HG03060 (cell line): ENCODE data around the gene RAB1B.
"Not testable (repeated sequence)": the region's sequence is repeated elsewhere in the genome, so short reads cannot be mapped to it uniquely, and the experiment has no call there.

Experiments
- ATAC-seq: cut with Tn5 transposase; IDR thresholded peaks from one replicate; pipeline ENCODE4 v1.9.1; 2021; ENCODE audit warnings: low read depth, moderate number of reproducible peaks; ENCODE audit not compliant: unreplicated experiment

Gene RAB1B

DNA sequence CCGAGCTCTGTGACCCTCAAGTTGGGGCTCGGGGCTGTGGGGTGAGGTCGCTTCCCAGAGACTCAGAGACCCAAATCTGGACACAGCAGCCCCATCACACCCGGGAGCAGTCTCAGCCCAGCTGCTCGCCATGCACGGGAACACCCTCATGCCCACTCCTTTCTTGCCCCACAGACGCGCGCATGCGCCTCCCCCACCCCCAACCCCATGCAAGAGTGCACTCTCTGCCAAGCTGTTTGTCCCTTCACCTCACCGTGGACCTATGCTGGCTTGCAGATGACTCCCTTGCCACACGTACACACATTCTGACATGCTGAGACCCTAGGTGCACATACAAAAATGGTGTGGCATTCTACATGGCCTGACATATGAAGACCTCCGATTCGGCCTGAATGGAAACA is 48.9 kb downstream of the RAB1B start:
- ATAC-seq = no peak

- ATAC-seq = no peak
Measured at GRCh38 chr11:66317723-66318599, 49.5 kb downstream of the RAB1B start.

- ATAC-seq = no peak
Measured at GRCh38 chr11:66318600-66318970, 50.1 kb downstream of the RAB1B start.

DNA sequence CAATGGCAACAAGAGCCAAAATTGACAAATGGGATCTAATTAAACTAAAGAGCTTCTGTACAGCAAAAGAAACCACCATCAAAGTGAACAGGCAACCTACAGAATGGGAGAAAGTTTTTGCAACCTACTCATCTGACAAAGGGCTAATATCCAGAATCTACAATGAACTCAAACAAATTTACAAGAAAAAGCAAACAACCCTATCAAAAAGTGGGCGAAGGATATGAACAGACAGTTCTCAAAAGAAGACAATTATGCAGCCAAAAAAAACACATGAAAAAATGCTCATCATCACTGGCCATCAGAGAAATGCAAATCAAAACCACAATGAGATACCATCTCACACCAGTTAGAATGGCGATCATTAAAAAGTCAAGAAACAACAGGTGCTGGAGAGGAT is 51.9 kb downstream of the RAB1B start:
- ATAC-seq = not testable (repeated sequence)

DNA sequence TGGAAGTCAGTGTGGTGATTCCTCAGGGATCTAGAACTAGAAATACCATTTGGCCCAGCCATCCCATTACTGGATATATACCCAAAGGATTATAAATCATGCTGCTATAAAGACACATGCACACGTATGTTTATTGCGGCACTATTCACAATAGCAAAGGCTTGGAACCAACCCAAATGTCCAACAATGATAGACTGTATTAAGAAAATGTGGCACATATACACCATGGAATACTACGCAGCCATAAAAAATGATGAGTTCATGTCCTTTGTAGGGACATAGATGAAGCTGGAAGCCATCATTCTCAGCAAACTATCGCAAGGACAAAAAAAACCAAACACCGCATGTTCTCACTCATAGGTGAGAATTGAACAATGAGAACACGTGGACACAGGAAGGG is 52.3 kb downstream of the RAB1B start:
- ATAC-seq = not testable (repeated sequence)

GRCh38 chr11:66321606-66322005 is 53.2 kb downstream of the RAB1B start:
- ATAC-seq = no peak

GRCh38 chr11:66322732-66323427 is 54.4 kb downstream of the RAB1B start:
- ATAC-seq = no peak

GRCh38 chr11:66323684-66324083 is 55.2 kb downstream of the RAB1B start:
- ATAC-seq = no peak

GRCh38 chr11:66324664-66325063 is 56.2 kb downstream of the RAB1B start:
- no peak for ATAC-seq

DNA sequence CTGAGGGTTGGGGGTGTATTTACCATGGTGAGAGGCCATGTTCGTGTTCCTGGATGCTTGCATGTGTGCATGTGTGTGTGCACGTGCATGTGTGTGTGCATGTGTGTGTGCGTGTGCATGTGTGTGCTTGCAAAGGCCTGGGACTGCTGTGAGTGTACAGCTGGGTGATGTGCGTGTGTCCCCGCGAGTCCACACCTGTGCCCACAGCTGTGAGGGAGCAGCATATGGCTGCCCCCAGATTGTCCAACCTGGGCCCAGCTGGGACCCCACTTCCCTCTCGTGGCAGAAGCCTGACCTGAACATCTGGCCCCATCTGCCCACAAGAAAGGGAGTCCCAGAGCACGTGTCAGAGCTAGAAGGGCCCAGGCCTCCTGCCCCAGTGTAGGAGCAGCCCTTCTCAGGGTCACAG is 56.8 kb downstream of the RAB1B start:
- no peak for ATAC-seq

DNA sequence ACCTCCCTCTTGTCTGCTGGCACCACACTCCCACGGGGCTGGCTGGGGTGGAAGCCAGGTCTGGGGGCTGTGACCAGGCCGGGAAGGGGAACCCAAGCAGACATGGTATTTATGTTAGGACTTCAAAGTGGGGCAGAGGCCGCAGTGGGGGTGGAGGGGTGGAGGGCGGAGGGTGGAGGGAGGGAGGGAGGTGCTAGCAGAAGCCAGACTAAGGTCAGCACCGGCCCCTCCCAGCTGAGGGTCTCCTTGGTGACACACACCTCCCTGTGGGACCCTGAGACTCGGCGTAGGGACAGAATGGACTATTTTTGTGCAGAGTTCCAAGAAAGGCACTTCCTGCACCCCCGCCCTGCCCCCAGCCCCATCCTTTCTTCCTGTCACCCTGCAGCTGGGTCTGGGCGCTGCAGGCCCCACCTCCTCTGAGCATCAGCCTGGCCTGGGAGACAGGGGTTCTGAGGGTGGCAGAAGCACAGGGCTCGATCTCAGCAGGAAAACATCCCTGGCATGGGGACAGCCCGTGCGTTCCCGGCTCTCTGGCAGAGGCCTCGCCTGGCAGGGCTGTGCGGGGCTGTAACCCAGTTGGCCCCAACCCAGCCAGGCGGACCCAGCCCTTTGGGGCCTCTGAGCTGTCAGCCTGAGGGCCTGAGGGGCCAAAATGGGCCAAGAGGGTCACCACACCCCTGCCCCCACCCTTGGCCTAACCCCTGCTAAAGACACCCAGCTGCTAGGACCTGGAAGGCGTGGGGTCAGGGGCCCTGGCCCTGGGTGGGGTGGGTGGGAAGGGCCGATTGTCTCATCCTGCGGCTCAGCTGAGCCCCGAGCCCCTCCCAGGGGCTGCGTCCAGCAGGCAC is 58.0 kb downstream of the RAB1B start:
- ATAC-seq = no peak
